HG03039 (cell line): ENCODE results near the gene TEX22.

Source experiments
- ATAC-seq: cut with Tn5 transposase; IDR thresholded peaks from one replicate; pipeline ENCODE4 v1.9.1; 2021; ENCODE audit warnings: mild to moderate bottlenecking, moderate library complexity; ENCODE audit not compliant: unreplicated experiment

TEX22 gene

DNA sequence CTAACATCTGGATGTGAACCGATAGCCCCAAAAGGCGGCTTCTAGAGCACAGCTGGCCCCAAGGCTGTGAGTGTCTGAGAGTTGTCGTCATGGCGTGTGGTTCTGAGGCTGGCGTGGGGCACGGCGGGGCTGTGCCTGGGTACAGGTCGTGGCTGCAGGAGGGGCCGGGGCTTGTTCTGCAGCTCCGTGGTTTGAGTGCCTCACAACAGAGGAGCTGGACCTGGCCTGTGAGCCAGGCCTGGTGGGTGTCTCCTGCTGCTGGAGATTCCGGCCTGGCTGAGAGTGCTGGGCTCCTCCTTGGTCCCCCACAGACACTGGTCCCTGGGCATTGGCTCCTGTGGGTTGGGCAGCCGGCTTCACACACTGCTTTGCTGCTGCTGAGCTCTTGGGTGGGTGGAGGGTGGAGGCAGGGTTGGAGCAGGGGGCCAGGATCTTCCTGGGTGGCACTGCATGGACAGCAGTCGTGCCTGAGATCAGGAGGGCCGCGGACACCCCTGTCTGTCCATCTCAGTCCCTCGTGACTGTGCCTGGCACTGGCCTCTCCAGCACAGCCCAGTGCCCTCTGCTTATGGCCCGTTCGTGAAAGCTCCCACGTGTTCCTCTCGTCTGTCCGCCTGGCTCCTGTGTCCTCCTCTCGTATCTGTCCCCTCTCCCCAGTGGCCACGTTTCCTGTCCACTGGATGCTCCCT, 31.8 kb upstream of the TEX22 start:
- ATAC-seq = no peak

DNA sequence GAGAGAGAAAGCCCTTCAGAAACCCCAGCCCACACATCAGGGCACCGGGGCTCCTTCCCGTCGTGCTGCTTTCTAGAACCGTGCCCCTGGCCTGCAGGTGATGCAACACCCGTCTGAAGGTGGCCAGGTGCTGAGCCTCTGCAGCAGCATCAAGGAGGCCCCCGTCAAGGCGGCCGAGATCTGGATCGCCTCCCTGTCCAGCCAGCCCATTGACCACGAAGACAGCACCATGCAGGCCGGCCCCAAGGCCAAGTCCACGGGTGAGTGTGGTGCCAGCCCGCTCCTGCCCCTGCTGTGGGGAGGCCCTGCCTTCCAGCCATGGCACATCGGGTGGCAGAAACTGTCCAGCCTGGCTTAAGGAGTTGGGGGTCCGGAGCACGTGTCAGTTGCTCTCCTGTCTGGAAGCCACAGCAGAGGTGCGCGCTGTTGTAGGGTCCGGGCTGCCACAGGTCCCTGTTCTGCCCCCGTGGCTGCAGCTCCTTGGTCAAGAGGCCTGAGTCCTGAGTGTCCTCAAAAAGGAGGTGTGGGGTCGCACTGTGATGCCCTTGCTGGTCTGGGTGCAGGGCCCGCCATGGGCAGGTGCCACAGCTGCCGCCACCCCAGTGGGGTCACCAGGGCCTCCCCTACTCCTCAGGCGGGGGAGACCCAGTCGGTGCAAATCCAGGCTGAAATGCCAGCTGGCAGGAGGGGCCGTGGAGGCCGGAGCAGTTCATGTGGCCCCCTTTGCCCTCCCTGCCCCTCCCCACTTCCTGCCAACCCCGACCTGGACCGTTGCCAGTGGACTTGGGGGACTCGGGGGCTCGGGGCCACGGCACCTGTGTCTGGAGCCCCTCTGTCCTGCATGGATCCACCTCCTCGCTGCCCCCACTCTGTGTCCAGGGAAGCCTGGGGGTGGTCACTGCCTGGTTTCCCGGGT, 31.0 kb upstream of the TEX22 start:
- no peak for ATAC-seq

DNA sequence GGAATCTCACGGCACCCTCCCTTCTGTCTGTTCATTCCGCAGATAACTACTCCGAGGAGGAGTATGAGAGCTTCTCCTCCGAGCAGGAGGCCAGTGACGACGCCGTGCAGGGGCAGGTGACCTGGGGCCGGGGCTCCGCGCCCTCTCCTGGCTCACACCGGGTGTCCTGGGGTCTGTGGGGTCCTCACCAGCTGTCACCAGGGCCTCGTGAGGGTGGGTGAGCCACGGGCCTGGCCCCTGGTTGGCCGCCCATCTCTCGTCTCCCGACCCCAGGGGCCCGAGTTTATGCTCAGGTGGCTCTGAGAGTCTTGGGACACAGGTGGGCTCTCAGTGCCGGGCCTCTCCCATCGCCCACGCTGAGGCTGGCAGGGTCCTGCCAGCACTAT, 30.3 kb upstream of the TEX22 start:
- no peak for ATAC-seq

DNA sequence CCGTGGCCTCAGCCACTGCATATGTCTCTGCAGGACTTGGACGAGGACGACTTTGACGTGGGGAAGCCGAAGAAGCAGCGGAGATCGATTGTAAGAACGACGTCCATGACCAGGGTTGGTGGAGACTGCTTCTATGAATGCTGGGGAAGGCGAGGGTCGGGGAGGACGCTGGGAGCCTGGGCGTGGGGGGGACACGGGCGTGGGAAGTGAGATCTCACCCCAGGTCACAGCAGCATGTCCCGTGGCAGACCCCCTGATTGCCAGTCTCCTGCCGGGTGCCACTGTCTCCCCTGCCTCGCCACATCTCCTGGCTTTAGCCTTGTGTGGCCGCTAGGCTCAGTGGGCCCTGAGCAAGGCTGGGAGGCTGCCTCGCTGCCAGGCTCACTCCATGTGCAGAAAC, 29.9 kb upstream of the TEX22 start:
- no peak for ATAC-seq

DNA sequence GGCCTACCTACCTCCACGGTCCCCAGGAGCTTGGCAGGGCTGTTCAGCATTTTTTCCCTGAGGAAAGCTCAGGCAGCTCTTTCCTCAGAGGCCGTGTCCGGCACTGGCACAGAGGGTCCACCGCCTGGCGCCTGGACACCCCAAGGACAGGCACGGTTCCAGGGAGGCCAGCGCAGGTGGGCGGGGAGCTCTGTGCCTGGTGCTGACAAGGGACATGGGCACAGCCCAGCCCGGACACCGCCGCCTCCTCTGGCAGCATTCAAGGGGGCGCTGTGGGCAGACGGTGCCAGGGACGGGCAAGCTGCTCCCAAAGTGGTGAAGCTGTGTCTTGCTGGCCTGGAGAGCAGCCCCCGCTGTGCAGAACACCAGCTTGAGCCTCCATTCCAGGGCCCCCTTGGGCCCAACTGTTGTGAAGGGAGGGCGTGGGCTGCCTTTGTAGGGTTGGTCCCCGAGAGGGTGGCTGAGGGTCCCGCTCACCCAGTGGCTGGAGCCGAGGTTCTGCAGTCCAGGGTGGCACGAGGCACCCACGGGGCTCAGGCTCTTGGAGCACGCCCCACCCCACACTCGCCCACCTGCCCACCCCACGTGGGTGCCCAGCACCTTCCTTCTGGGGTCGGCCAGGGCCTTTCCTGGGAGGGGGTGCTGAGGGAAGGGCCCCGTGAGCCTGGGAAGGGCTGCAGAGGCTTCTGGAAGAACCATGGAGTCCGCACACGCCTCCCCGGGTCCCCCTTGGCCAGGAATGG, 29.3 kb upstream of the TEX22 start:
- no peak for ATAC-seq

DNA sequence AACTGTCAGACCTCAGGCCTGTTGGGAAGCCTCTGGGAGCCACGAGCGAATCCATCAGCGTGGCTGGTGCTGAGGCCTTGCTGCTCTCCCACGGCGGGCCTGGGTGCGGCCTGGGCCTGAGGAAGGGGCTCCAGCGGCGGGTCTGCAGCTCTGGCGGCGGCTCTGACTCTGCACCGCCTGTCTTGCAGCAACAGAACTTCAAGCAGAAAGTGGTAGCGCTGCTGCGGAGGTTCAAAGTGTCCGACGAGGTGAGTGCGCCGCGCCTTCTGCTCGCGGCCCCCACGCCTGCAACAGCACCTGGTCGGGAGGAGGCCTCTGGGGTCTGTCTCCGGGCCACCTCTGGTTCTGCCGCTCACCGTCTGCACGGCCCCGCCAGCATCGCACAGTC, 28.7 kb upstream of the TEX22 start:
- ATAC-seq = no peak

DNA sequence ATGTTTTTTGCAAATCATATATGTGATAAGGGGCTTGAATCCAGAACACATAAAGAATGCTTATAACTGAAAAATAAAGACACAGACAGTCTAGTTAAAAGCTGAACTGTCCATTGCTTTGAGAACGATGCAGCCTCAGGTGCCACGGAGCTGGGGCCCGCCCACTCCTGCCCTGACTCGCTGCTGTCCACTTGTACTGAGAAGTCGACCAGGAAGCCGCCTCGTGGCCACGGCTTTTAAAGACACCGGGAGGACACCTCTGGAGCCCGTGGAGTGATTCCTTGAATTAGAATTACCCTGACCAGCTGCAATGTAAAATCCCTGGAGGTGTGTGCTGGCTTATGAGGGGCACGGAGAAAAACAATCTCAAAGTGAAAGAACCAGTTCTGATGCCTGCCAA, 23.9 kb upstream of the TEX22 start:
- no peak for ATAC-seq

DNA sequence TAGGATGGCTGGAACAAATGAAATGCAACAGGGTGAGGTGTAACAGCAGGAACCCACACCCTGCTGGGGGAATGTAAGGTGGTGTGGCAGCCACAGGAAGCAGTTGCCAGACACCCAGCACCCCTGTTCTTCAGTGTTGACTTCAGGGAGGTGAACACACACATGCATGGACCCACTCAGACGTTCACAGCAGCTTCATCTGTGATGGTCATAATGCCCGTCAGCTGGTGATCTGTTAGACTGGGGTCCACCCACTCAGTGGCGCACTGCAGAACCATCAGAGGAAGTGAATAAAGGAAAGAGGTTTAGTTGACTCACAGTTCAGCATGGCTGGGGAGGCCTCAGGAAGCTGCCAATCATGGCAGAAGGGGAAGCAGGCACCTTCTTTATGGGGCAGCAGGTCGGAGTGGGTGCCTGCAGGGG, 22.7 kb upstream of the TEX22 start:
- no peak for ATAC-seq

DNA sequence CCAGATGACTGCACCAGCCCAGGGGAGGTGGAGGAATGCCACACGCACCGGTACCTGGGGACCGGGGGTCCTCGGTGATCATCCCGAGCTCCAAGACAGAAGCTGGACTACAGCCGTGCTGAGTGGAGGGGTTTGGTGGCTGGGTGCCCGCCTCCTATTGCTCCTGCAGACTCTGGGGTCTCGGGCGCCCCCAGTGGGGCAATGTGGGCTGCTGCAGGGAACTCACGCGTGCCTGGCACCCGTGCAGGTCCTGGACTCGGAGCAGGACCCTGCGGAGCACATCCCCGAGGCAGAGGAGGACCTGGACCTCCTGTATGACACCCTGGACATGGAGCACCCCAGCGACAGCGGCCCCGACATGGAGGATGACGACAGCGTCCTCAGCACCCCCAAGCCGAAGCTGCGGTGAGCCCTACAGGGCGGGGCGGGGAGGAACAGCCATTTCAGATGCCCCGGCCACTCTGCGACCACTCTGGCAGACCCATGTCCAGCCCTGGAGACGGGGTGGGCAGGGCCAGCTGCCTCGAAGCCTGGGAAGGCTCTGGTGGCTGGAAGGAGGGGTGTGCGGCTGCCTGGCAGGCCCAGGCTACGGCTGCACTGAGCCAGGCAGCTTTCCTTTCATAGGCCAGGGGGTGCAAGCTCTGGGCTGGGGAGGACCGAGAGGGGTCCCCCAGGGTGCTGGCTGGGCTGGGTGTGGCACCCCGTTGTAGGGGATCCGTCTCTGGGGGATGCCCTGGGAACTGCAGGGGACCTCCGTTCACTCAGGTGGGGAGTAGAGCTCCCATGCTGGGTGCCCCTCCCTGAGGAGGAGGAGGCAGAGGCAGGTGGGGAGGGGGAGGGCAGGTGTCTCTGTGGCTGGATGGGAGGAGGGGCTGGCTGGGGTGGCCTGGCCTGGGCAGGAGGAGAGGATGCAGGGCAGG, 21.6 kb upstream of the TEX22 start:
- no peak for ATAC-seq

DNA sequence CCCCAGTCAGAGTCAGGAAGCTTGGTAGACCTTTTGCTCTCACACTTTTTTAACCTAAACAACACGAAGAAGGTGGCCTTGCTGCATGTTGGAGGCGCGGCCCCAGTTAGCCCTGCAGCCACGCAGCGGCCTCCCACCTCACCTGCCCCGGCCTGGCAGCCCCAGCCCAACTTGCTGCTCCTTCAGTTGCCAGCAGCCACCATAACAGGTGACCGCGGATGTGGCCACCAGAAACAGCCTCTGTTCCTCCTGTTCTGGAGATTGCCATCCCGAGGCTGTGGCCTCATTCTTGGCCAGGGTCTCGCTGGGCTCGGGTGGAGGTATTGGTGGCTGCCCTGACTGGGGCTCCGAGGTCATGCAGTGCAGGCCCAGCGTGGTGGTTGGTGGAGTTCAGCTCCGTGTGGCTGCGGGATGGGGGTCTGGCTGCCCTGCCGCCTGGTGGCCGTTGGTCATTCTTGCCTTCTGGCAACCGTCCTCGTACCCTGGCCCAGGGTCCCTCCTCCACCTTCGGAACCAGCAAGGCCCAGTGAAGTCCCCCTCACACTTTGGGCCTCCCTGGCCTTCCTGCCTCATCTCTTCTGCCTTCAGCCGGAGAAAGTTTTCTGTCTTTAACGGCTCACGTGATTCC, 20.7 kb upstream of the TEX22 start:
- no peak for ATAC-seq

DNA sequence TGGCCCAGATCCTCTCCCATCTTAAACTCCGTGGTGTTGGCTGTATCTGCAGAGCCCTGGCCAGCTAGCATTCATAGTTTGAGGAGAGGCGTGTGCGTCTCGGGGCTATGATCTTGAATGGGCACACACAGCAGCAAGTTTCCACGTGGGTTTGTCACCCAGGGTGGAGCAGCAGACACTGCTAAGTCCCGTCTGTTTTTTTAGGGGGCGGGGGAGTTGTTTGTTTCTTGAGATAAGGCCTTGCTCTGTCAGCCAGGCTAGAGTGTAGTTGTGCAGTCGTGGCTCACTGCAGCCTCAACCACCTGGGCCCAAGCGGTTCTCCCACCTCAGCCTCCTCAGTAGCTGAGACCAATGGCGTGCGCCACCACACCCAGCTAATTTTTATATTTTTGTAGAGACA, 20.1 kb upstream of the TEX22 start:
- ATAC-seq = no peak

DNA sequence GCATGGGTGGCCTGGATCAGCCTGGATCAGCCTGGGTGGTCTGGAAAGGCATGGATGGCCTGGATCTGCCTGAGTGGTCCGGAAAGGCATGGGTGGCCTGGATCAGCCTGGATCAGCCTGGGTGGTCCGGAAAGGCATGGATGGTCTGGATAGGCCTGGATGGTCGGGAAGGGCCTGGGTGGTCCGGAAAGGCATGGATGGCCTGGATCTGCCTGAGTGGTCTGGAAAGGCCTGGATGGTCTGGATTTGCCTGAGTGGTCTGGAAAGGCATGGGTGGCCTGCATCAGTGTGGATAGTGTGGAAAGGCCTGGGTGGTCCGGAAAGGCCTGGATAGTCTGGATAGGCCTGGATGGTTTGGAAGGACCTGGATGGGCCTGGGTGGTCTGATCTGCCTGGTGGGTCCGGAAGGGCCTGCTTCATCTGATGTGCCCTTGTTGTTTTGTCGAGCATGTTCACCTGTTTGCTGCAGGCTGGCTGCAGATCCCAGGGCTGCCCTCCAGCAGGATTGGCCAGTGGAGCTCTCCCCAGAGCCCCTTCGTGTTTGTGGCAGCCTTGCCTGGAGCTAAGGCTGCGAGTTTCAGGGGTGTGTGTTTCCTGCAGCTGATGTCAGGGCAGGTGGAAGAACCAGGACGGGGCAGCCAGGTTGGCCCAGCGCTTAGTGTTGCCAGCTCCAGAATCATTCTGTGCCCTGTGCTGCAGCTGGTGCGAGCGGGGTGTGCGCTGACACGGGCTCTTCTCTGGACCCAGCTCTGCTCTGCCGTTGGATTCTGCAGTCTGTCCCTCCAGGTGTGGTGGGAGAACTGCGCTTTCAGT, 19.3 kb upstream of the TEX22 start:
- no peak for ATAC-seq

DNA sequence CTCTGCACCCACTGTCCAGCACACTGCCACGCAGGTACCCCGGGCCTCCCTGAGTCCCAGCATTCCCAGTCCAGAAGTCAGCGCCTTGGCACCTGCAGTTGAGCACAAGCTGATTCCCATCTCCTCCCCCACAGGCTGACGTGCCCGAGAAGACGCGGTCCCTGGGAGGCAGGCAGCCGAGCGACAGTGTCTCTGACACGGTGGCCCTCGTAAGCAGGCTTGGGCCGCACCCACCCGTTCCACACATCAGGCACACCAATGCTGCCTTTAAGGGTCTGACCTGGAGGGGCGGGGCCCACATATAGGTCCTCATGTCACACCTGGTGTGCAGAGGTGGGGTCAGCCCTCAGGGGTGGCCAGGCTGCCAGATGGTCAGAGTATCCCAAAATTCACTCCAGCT, 18.4 kb upstream of the TEX22 start:
- ATAC-seq = no peak

DNA sequence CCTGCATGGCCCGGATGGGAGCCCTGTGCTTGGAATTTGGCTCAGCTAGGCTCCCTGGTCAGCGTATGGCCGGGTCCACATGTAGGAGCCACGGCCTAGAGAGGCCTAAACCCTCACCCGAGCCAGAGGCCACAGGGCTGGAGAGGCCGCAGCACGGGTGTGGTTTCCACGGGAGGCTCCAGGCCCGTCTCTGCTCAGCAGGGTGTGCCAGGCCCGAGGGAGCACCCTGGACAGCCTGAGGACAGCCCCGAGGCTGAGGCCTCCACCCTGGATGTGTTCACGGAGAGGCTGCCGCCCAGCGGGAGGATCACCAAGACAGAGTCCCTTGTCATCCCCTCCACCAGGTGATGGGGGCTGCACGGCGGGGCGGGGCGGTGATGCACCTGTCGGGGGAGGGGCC, 17.6 kb upstream of the TEX22 start:
- ATAC-seq = no peak

DNA sequence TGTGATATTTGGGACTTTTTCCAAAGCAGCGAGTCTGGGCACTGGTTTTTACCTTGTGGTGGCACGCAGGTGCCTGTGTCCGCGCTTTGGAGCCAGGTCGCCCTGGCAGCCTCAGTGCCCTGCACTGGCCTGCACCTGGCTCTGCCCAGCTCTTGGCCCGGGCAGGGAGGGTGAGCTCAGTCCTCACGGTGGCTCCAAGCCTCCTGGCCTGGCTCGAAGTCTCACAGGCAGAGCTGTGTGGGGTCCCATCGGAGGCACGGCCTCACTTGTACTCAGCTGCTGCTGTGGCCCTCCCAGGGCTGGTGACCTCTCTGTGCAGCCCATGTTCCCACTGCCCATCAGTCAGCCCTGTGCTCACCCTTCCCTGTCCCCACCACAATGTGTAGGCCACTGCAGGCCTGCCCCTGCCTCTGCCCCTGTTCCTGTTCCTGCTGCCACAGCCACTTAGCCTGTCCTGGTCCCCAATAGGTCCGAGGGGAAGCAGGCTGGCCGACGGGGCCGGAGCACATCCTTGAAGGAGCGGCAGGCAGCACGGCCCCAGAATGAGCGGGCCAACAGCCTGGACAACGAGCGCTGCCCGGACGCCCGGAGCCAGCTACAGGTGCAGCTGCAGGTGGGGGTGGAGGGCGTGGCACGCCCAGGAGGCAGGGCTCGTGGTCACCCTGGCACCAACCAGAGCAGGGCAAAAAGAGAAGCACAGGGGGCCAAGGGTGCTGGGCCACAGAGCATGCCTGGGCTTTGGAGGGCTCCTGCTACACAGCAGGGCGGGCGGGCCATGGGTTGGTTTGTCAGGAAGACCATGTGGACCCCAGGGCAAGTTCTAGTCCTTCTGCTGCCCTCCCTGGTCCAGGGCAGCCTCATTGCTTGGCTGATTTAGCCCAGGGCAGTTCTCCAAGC, 16.6 kb upstream of the TEX22 start:
- no peak for ATAC-seq

DNA sequence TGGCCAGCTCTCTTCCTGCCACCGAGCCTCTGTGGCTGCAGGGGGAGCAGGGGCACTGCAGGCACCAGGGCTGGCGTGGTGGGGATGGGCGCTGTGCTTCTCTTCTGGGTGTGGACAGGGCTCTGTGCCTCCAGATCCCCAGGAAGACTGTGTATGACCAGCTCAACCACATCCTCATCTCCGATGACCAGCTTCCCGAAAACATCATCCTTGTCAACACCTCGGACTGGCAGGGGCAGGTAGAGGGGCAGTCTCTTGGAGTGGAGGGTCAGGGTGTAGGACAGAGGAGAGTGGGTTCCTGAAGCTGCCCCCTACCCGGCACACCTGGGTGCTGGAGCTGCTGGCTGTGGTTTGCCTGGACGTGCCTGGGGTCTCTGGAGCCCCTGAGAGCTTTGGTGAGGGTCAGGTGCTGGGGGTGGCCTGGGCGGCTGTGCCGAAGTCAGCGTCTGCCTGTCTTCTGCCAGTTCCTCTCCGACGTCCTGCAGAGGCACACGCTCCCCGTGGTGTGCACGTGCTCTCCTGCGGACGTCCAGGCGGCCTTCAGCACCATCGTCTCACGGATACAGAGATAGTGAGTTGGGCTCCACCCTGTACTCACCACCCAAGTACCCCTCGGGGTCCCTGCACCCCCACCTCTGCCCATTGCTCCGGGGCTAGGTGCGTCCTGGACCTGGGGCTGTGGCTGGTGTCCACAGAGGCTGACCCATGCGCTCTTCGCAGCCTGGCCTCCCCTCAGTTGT, 15.8 kb upstream of the TEX22 start:
- ATAC-seq = no peak

DNA sequence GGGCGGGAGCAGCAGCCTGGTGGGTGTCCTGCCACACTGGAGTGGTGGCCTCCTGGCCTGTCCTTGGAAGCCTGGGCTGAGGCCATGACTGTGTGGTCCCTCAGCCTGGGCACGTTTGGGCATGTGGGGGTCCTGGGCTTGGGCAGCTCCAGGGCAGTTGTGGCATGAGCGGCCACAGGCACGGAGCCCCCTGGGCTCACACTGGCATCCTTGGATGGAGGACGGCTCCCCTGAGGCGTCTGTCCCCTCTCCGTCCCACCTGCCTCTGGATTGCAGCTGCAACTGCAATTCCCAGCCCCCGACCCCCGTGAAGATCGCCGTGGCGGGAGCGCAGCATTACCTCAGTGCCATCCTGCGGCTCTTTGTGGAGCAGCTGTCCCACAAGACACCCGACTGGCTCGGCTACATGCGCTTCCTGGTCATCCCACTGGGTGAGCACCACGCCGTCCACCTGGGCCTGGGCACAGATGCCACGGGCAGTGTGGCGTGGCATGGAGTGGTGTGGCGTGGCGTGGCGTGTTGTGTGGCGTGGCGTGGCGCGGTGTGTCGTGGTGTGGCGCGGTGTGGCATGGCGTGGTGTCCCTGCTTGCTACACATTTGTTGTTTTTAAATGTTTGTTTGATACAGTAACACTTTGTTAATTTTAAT, 15.1 kb upstream of the TEX22 start:
- ATAC-seq = no peak
